ENCODE data around the gene VPS8. TPM values are rescaled to one million over a fixed set of nuclear protein-coding genes. Genes with fewer than 3 reads are reported as not detected.

VPS8 gene
- total and polyA plus RNA-seq, 2 donors (not counting 1 experiment from before 2014, with no cell fraction given) = 24.9 to 99.4 TPM

GRCh38 chr3:185079625-185080024, 267.7 kb downstream of the VPS8 start:
- DNase-seq (ENCODE audit: low read depth in 2 of 2) = no peak
- Histone ChIP-seq H3K9ac (ENCODE audit: insufficient read depth, low read length) (no peak overlapping the region), H3K4me3 (replicated peaks in 1 of 4; ENCODE audit: control extremely low read depth in 1 of 4, insufficient read depth in 1 of 4, low read depth in 3 of 4, low read length in 4 of 4) (no peak overlapping the region), H3K27ac (ENCODE audit: insufficient read depth, low read length) (no peak overlapping the region), H3K27me3 (ENCODE audit: control insufficient read depth, insufficient read depth, low read length) (no peaks in the 10 kb centered on the region), H3K79me2 (ENCODE audit: control insufficient read depth, insufficient read depth, low read length) (no peaks in the 10 kb centered on the region), H3K4me1 (ENCODE audit: control insufficient read depth, extremely low read depth, insufficient read depth, low read length) (no peaks in the 10 kb centered on the region), H3K9me3 (ENCODE audit: control insufficient read depth, insufficient read depth, low read depth, low read length) (no peaks in the 10 kb centered on the region), H3K4me2 (ENCODE audit: extremely low read depth, insufficient read depth, low read length) (no peak overlapping the region), H2AFZ (ENCODE audit: low read length) (no peak overlapping the region), H4K20me1 (ENCODE audit: control insufficient read depth, extremely low read depth, insufficient read depth, low read length) (no peaks in the 10 kb centered on the region), H3K36me3 (ENCODE audit: control insufficient read depth, insufficient read depth, low read length) (no peaks in the 10 kb centered on the region)
- TF ChIP-seq CTCF (conservative IDR thresholded peaks at IDR 0.05 in 1 of 2, IDR thresholded peaks at IDR 0.05 in 1 of 2; ENCODE audit: low read depth in 1 of 2, low read length in 2 of 2) = no peak
- TF ChIP-seq EZH2 (IDR thresholded peaks at IDR 0.05; ENCODE audit: low read length, missing control alignments) = no peak

GRCh38 chr3:185081521-185081920, 269.6 kb downstream of the VPS8 start:
- peak in 1 of 2 donors; percentile 51 for DNase-seq (ENCODE audit: low read depth in 2 of 2)
- Histone ChIP-seq H4K20me1 (ENCODE audit: control insufficient read depth, extremely low read depth, insufficient read depth, low read length) (no peaks in the 10 kb centered on the region), H3K36me3 (ENCODE audit: control insufficient read depth, insufficient read depth, low read length) (no peaks in the 10 kb centered on the region), H2AFZ (ENCODE audit: low read length) (no peak overlapping the region), H3K4me1 (ENCODE audit: control insufficient read depth, extremely low read depth, insufficient read depth, low read length) (no peaks in the 10 kb centered on the region), H3K4me2 (ENCODE audit: extremely low read depth, insufficient read depth, low read length) (no peak overlapping the region), H3K79me2 (ENCODE audit: control insufficient read depth, insufficient read depth, low read length) (no peaks in the 10 kb centered on the region), H3K4me3 (replicated peaks in 1 of 4; ENCODE audit: control extremely low read depth in 1 of 4, insufficient read depth in 1 of 4, low read depth in 3 of 4, low read length in 4 of 4) (no peak overlapping the region), H3K9me3 (ENCODE audit: control insufficient read depth, insufficient read depth, low read depth, low read length) (no peaks in the 10 kb centered on the region), H3K27me3 (ENCODE audit: control insufficient read depth, insufficient read depth, low read length) (no peaks in the 10 kb centered on the region), H3K9ac (ENCODE audit: insufficient read depth, low read length) (no peak overlapping the region), H3K27ac (ENCODE audit: insufficient read depth, low read length) (no peak overlapping the region)
- no peak for TF ChIP-seq EZH2 (IDR thresholded peaks at IDR 0.05; ENCODE audit: low read length, missing control alignments)

- Histone ChIP-seq H3K4me3 (replicated peaks in 1 of 4; ENCODE audit: control extremely low read depth in 1 of 4, insufficient read depth in 1 of 4, low read depth in 3 of 4, low read length in 4 of 4) (no peak overlapping the region), H3K27ac (ENCODE audit: insufficient read depth, low read length) (no peak overlapping the region), H3K4me2 (ENCODE audit: extremely low read depth, insufficient read depth, low read length) (no peak overlapping the region), H2AFZ (ENCODE audit: low read length) (no peak overlapping the region), H4K20me1 (ENCODE audit: control insufficient read depth, extremely low read depth, insufficient read depth, low read length) (no peaks in the 10 kb centered on the region), H3K27me3 (ENCODE audit: control insufficient read depth, insufficient read depth, low read length) (no peaks in the 10 kb centered on the region), H3K36me3 (ENCODE audit: control insufficient read depth, insufficient read depth, low read length) (no peaks in the 10 kb centered on the region), H3K9me3 (ENCODE audit: control insufficient read depth, insufficient read depth, low read depth, low read length) (no peaks in the 10 kb centered on the region), H3K4me1 (ENCODE audit: control insufficient read depth, extremely low read depth, insufficient read depth, low read length) (no peaks in the 10 kb centered on the region), H3K79me2 (ENCODE audit: control insufficient read depth, insufficient read depth, low read length) (no peaks in the 10 kb centered on the region), H3K9ac (ENCODE audit: insufficient read depth, low read length) (no peak overlapping the region)
- TF ChIP-seq CTCF (conservative IDR thresholded peaks at IDR 0.05 in 1 of 2, IDR thresholded peaks at IDR 0.05 in 1 of 2; ENCODE audit: low read depth in 1 of 2, low read length in 2 of 2) = no peak
- no peak for TF ChIP-seq EZH2 (IDR thresholded peaks at IDR 0.05; ENCODE audit: low read length, missing control alignments)
- DNase-seq (ENCODE audit: low read depth in 2 of 2) = peak in 1 of 2 donors; percentile 5
Measured at GRCh38 chr3:185082149-185082548, 270.2 kb downstream of the VPS8 start.
